Activated CD8-positive, alpha-beta memory T cell treated with anti-CD3 and anti-CD28 coated beads for 4 hours (primary cell): Measurements from ENCODE around the gene LRRK1.

Source experiments
- DNase-seq, 2 donors: peaks; one replicate each; pipeline ENCODE4 v3.0.0-alpha.2; 2020; ENCODE audit warnings: low read depth in 2 of 2

The LRRK1 gene

DNA sequence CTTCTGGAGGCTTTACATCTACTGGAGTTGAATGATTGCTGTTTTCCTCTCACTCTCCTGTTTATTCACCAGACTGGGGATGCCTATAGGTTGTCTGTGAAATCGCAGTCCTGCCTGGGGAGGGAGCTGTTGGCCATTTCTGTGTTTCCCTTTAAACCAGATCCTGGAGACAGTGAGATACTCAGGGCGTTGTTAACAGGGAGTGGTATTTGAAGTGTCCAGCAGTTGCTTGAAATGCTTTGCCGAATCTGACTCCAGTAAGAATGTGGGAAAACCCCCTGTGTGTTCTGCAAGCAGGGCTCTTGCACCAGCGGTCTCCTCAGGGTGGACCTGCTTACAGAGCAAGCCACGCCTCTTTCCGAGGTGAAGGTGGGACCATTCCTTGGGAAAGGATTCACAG lies 4.3 kb upstream of the LRRK1 start:
- DNase-seq, result no peak

DNA sequence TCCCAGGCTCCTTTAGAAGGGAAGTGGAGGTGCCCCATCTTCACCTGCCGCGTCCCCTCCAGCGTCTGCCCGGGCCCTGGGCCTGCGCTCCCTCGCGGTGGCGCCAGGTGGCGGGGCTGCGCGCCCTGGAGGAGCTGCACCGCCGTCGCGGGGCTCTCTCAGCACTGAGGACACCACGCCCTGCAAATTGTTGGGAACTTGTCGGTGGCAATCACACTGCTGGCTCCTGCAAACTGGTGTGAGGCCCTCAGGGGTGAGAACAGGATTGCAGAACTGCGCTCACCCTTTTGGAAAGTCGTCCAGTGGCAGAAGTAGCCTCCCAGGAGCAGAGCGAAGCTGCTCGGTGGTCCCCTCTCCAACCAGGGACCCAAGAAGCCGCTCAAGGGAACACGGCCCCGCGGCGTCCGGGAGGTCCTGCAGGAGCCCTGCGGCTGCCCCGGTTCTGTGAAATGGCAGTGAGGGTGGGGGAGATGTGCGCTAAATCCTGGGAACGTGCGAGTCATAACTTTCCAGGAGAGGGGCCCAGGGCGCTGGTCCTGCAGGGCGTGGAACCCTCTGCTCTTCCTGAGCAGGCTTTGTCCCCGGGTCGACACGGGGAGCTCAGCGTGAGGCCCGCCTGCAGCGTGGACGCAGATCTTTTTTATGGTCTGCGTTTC lies 995 bp upstream of the LRRK1 start:
- peak; percentile 21 to 25 for DNase-seq

DNA sequence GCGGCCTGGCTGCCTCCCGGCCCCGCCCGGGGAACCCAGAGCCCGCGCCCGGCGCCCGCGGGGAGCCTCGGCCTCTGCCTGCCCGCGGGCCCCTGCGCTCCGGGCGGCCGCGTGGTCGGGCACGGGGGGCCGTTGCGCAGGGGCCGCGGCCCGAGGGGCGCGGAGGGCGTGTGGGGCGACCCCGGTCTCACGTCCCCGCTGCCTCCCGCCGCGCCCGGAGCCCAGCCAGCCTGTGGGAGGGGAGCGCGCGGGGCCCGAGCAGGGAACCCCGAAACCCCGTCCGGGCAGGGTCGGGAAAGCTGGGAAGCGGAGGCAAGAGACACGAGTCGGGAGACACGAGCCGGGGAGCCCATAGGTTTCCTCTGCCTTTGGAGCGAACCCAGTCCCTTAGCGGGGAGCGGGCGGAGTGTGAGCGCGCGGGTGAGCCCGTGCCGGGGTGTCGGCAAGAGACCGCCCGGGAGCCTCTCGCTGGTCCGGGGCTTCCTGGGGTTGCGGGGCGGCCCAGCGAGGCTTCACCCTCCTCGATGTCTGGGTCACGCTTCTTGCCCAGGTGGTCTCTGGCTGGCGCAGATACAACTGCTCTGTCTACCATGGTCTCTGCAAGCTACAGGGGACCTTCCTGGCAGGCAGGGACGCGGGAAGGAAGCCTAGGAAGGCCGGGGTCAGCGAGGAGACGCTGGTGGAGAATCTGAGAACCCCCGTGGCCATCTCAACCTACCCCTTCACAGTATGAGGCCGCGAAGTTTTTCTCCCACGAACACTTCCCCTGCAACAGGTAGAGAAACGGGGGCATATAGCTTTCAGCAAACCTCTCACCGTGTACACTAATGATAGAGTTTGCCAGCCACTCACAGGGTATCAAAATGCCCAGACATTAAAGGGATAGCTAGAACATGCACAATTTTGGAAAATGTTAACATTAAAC lies 586 bp downstream of the LRRK1 start:
- DNase-seq, result no peak

DNA sequence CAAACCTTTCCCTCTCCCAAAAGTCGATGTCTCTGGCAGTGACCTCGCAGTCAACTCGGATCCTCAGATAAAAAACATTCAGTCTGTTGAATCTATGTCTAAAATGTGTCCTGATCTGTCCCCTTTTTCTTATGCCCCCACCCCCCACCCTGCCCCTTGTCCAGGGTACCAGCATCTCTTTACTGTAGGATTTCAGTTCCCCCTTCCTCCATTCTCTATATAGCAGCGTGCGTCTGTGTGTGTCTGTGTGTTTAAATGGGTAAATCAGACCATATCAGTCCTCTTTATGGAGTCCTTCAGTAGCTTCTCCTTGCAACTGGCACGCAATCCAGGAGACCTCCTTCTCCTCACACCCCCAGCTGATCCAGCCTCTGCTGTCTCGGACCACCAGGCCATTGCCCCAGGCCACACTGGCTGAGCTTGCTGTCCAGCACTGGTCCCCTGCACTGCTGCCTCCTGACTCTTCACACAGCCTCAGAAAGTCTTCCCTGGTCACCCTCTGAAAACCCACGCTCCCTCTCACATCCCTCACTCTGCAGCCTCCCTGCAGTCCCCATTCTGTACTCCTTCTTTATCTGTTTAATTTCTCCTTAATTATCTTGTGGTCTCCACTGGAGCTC lies 1.5 kb downstream of the LRRK1 start:
- no peak for DNase-seq

- no peak for DNase-seq
These were observed 3.3 kb downstream of the LRRK1 start for GRCh38 chr15:100922192-100923040.

GRCh38 chr15:100923076-100923475 lies 3.9 kb downstream of the LRRK1 start:
- no peak for DNase-seq

- DNase-seq, result no peak
These were observed 4.7 kb downstream of the LRRK1 start for GRCh38 chr15:100923902-100924301.

GRCh38 chr15:100924436-100924835 lies 5.3 kb downstream of the LRRK1 start:
- DNase-seq, result no peak

DNA sequence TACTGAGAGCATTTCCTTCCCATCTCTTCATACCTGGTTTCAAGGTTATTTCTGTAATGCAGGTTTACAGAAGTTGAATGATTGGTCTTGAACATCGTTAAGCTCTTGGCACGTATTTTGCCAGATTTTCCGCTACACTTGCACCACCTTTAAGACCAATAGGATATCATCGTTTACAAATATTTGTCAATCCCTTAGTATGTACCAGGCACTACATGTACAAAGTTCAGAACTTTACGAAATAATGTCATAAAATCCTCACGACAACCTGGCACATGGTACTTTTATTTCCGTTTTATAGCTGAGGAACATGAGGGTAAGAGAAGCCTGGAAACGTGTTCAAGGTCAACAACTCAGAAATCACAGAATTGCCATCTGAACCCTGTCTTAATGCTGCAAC lies 6.3 kb downstream of the LRRK1 start:
- DNase-seq, result no peak

DNA sequence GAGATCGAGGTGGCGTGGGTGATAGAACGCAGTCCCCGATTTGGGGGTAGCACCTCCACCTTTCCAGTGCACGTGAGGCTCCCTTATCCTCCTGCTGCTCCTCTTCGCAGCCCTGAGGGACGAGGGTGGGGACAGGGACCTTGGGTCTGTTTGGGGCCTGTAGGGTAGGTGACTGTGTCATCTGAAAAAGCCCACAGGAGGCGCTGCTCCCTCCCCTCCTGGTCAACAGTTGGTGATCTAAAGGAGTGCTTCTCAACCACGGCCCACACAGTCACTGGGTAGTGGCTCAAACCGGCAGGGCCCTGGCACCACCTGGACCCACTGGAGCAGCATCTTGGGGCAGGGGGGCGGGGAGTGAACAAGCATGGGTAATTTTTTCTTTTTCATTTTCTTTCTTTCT lies 7.1 kb downstream of the LRRK1 start:
- no peak for DNase-seq

GRCh38 chr15:100926971-100927756 lies 8.0 kb downstream of the LRRK1 start:
- no peak for DNase-seq

GRCh38 chr15:100928632-100929280 lies 9.6 kb downstream of the LRRK1 start:
- no peak for DNase-seq

DNA sequence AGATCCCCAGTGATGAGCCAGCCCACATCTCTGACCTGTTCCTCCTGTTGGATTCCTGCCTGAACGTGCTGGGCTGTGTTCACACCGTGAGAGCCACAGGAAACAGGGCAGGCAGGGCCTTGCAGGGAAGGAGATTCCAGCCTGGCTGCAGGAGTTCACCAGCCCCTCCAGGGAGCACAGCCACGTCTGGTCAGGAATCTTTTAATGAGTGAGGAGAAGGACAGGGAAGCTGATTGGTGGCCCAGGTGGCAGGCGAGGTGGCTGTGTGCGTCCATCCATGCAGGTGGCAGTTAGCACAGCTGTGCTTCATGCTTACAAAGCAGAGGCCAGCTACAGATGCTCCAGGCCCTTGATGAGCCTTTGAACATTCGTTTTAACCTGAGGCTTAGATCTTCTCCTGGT lies 10.5 kb downstream of the LRRK1 start:
- no peak for DNase-seq

- no peak for DNase-seq
These were observed 11.2 kb downstream of the LRRK1 start for GRCh38 chr15:100930306-100930848.

DNA sequence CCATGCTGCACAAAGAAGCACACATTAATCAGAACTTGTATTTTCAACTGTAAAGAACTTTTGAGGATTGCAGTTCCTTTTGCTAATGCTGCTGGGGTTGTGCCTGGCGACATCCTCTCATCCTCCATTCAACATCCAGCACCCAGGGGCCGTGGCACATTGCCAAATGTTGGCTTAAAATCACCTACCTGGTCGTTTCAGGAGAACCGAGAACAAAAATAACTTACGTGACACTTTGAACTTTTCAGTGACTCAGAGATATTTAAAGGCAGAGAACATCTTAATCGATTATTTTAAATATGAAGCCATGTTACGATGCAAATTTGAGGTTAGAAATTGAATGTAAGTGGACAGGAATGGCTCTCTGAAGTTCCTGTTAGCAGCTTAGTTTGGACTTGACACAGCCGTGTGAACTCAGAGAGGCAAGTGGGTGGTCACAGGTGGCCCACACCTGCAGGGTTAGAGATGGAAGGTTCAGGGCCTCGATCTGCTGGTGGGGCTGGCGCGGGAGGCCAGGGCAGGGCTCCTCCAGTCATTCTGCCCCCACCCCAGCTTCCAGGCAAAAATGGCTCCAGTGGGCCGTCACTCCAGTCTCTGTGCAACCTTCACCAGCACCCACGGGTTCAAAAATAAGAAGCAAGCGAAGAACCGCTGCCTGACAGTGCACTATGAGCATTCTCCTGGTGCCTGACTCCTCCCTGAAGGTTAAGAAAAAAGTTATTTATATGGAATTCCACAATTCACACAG lies 12.2 kb downstream of the LRRK1 start:
- no peak for DNase-seq

- DNase-seq, result no peak
These were observed 13.7 kb downstream of the LRRK1 start for GRCh38 chr15:100932676-100933348.

DNA sequence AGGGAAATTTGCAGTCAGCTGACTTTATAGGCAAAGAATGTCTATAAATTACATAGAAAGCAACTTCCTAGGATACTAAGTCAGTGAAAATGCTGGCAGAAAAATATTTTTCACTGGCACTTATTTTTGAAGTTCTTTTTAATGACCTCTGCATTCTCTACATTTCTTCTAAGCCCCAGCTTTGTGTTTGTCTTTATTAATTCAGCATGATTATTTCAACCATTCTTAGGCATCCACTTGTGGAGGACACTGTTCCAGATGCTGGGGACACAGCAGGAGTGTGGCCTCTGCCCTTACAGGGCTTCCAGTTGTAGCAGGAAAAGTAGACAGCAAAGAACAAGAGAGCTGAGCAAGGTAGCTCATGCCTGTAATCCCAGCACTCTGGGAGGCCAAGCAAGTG lies 15.0 kb downstream of the LRRK1 start:
- no peak for DNase-seq

DNA sequence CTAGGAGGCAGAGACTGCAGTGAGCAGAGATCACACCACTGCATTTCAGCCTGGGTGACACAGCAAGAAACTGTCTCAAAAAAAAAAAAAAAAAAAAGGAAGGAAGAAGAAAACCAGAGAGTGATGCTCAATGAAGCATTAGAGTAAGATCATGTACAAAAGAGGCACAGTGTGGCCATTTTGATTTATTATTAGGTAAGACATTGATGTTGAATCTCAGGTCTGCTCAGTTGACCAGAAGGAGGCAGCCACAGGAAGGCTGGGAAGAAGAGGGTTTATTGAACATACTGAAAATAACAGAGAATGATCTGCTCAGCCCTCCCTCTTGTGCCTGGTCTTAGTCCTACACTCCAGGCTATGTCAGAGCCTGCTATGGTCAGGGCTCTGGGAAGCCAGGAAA lies 15.6 kb downstream of the LRRK1 start:
- no peak for DNase-seq

GRCh38 chr15:100937171-100937570 lies 18.0 kb downstream of the LRRK1 start:
- no peak for DNase-seq
